NT2/D1 (cell line): Measurements from ENCODE around the gene ANKRD30B.
"Not testable (repeated sequence)": the region's sequence is repeated elsewhere in the genome, so short reads cannot be mapped to it uniquely, and the experiment has no call there.

Experiments used
- SUZ12 ChIP-seq: IDR thresholded peaks from 2 replicates; pipeline ENCODE4 v1.6.1; 2011; ENCODE audit not compliant: insufficient read length, insufficient read depth; ENCODE audit errors: extremely low read depth
- YY1 ChIP-seq: IDR thresholded peaks from 2 replicates; pipeline ENCODE4 v1.6.1; 2011; ENCODE audit not compliant: insufficient read length, insufficient read depth
- ZNF274 ChIP-seq: IDR thresholded peaks from 2 replicates; pipeline ENCODE4 v1.6.1; 2011; ENCODE audit warnings: mild to moderate bottlenecking, low read depth, low read length

- not testable (repeated sequence) for TF ChIP-seq YY1, SUZ12, ZNF274
These were observed 130.9 kb downstream of the ANKRD30B start for GRCh38 chr18:14878826-14879225.
